ENCODE results near the gene INHBE.
"Not testable (repeated sequence)": the region's sequence is repeated elsewhere in the genome, so short reads cannot be mapped to it uniquely, and the experiment has no call there.

Gene INHBE

DNA sequence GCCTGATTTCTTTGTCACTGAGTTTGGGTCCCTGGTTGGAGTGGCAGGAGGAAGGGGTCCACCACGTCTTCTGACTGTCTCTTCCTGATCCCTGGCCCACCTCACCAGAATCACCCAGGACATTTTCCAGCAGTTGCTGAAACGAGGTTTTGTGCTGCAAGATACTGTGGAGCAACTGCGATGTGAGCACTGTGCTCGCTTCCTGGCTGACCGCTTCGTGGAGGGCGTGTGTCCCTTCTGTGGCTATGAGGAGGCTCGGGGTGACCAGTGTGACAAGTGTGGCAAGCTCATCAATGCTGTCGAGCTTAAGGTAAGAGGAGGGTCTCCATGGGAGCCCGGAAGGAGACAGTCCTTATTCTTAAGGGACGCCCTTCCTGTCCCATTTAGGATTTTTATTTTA is 45.1 kb downstream of the INHBE start:
- DNase-seq, result no peak

DNA sequence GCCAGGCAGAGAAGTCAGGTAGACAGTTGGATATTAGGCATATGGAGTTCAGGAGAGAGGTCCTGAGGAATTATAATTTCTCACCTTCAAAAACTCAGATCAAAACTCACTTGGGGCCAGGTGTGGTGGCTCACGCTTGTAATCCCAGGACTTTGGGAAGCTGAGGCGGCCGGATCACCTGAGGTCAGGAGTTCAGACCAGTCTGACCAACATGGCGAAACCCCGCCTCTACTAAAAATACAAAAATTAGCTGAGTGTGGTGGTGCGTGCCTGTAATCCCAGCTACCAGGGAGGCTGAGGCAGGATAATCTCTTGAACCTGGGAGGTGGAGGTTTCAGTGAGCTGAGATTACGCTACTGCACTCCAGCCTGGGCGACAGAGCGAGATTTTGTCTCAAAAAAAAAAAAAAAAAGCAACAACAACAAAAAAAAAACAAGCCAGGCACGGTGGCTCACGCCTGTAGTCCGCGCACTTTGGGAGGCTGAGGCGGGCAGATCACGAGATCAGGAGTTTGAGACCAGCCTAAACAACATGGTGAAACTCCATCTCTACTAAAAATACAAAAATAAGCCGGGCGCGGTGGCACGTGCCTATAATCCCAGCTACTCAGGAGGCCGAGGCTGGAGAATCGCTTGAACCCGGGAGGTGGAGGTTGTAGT is 47.3 kb downstream of the INHBE start:
- DNase-seq, result not testable (repeated sequence)

DNA sequence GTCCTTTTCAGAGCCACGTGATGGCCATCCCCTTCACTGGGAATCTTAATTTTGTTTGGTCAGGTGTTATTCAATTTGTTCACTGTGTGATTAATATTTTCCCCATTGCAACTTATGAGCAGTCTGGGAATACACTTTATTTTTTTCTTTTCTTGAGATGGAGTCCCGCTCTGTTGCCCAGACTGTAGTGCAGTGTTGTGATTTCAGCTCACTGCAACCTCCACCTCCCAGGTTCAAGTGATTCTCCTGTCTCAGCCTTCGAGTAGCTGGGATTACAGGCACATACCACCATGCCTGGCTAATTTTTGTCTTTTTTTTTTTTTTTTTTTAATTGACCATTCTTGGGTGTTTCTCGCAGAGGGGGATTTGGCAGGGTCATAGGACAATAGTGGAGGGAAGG is 51.4 kb downstream of the INHBE start:
- not testable (repeated sequence) for DNase-seq
